HAP-1 (cell line): ENCODE measurements around the gene TMEM17.

Source experiments
- DNase-seq, 2 experiments: peaks; one replicate each; pipeline ENCODE4 v3.0.0-alpha.2; 2016 to 2020; ENCODE audit warnings: low spot score in 2 of 2
- H3K27me3 ChIP-seq: fragments of 250-450 bp; sonication (Bioruptor Pico); 2 replicates; pipeline ENCODE4 v1.5.1; 2020; ENCODE audit warnings: low read depth, mild to moderate bottlenecking, moderate library complexity
- H3K36me3 ChIP-seq: fragments of 250-450 bp; sonication (Bioruptor Pico); replicated peaks from 2 replicates; pipeline ENCODE4 v1.5.1; 2020; ENCODE audit warnings: mild to moderate bottlenecking
- H3K4me1 ChIP-seq: fragments of 250-450 bp; sonication (Bioruptor Pico); 2 replicates; pipeline ENCODE4 v1.5.1; 2020; ENCODE audit warnings: mild to moderate bottlenecking
- H3K4me3 ChIP-seq: fragments of 250-450 bp; sonication (Bioruptor Pico); 2 replicates; pipeline ENCODE4 v1.5.1; 2020; ENCODE audit warnings: mild to moderate bottlenecking, moderate library complexity
- H3K9me3 ChIP-seq: fragments of 250-450 bp; sonication (Bioruptor Pico); 2 replicates; pipeline ENCODE4 v1.5.1; 2020; ENCODE audit warnings: mild to moderate bottlenecking, moderate library complexity
- in situ Hi-C: fragments of 300-500 bp; cut with MboI; formaldehyde crosslinking; loops from 3 replicates; pipeline ENCODE4 v1.14.3; 2020; ENCODE audit warnings: low sequenced_read_pairs, inconsistent platforms, mixed read lengths

TMEM17 gene

DNA sequence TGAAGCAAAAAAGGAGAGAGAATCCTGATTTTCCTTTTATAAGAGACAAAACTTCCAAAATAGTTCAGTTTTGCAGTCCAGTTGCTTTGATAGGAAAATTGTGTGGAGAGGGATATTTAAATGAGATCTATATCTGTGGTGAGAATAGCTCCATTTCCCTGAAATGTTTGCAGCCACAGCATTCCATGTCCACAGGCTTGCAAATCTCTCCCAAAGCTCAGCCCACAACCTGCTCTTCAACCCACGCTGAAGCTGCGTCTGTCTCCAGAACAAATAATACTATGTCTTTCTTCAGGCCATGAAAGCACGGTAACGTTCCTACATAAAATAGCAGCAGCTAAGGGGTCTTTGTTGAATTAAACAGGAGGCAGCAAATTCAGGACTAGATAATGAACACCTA, 31.8 kb downstream of the TMEM17 start:
- Histone ChIP-seq H3K4me3 (no peak overlapping the region), H3K27me3 (no peaks in the 10 kb centered on the region), H3K4me1 (no peaks in the 10 kb centered on the region), H3K36me3 (no peaks in the 10 kb centered on the region), H3K9me3 (no peaks in the 10 kb centered on the region)
- DNase-seq: no peak
- in situ Hi-C loops: loop anchor here (25.0 kb wide), 1 partner anchor 563 kb away; no protein-coding TSS in a partner anchor

DNA sequence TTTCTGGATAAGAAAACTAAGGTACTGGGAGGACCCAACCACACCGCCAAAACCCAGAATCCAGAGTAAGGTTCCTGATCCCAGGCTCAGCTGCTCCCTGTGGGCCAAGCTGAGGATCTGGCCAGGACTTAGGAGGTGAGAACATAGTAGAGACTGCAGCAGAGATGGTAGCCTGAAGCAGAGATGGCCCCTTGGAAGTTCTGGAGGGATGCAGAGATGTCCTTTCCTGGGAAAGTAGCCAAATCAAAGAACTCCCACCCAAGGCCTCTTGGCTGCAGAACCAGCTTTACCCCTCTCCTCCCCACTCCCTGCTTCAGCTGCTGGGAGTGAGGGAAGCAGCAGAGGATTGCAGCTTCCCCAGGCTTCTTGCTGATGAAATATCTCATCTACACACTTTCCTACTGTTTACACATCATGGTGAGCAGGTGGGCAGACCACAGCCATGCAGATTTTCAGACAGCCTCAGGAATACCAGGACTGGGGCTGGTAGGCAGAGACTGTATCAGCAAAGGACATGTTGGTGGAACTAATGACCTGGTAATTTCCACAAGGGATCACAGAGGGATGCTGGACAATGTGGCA, 32.7 kb downstream of the TMEM17 start:
- no peak for DNase-seq
- H3K36me3 ChIP-seq: no peaks in the 10 kb centered on the region
- no peaks in the 10 kb centered on the region for H3K27me3 ChIP-seq
- no peaks in the 10 kb centered on the region for H3K9me3 ChIP-seq
- in situ Hi-C loops: loop anchor here (25.0 kb wide), 1 partner anchor 564 kb away; no protein-coding TSS in a partner anchor
- no peaks in the 10 kb centered on the region for H3K4me1 ChIP-seq
- H3K4me3 ChIP-seq: no peak overlapping the region

DNA sequence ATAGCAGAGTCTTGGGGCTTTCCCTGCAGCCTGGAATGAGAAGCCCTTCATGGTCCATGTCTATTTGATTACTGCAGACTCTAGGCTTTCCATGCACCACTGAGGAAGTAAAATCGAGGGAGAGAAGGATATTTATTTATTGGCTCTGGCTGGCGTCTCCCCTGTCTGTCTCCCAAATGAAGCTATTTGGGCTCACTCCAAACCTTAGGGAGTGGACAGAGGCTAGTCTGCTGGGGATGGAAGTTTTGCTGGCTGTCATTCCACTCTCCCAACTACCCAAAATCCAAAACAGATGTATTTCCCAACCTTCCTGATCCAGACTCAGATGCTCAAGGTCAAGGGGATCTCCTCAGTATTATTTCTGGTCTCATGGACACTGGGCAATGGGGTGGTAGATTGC, 33.7 kb downstream of the TMEM17 start:
- H3K27me3 ChIP-seq: no peaks in the 10 kb centered on the region
- no peaks in the 10 kb centered on the region for H3K4me1 ChIP-seq
- H3K4me3 ChIP-seq: no peak overlapping the region
- no peaks in the 10 kb centered on the region for H3K9me3 ChIP-seq
- no peak for DNase-seq
- in situ Hi-C loops: loop anchor here (25.0 kb wide), 1 partner anchor 565 kb away; no protein-coding TSS in a partner anchor
- H3K36me3 ChIP-seq: no peaks in the 10 kb centered on the region

DNA sequence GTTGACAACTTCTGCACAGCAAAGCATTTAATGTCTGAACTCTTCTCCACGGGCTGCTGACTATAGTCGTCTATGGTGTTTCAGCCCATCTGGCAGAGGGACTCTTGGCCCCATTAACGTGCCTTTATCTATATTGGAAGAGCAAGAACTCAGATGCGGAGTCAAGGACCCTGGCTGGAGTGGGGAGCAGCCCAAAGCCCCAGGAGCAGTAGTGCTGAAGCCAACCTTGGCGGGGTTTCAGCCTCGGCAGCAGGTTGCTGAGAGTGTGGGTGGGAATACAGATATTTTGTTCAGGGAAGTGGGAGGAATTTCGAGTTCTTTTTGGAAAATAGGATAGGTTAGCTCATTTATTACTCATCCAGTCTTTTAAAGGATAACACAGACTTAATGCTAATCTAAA, 34.2 kb downstream of the TMEM17 start:
- Histone ChIP-seq H3K36me3 (no peaks in the 10 kb centered on the region), H3K4me3 (no peak overlapping the region), H3K4me1 (no peaks in the 10 kb centered on the region), H3K9me3 (no peaks in the 10 kb centered on the region), H3K27me3 (no peaks in the 10 kb centered on the region)
- in situ Hi-C loops: loop anchor here (25.0 kb wide), 1 partner anchor 565 kb away; no protein-coding TSS in a partner anchor
- no peak for DNase-seq

DNA sequence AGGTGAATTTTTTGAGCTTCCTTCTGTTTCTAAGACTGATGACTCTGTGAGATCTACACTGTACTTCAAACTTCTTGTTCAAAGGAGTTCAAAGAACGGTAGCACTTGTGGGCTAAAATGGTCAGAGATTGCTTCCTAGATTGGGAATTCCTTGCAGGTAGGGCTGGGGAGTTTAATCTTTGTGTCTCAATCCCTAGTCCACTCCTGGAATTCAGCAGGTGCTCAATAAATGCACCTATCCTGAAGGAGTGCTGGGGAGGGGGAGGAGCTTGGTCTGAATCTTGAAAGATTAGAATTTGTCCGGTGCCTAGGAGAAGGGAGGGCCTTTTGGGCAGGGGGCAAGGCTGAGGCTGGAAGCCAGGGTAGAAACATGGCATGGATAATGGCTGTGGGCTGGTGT, 34.6 kb downstream of the TMEM17 start:
- in situ Hi-C loops: loop anchor here (25.0 kb wide), 1 partner anchor 566 kb away; no protein-coding TSS in a partner anchor
- no peaks in the 10 kb centered on the region for H3K4me1 ChIP-seq

DNA sequence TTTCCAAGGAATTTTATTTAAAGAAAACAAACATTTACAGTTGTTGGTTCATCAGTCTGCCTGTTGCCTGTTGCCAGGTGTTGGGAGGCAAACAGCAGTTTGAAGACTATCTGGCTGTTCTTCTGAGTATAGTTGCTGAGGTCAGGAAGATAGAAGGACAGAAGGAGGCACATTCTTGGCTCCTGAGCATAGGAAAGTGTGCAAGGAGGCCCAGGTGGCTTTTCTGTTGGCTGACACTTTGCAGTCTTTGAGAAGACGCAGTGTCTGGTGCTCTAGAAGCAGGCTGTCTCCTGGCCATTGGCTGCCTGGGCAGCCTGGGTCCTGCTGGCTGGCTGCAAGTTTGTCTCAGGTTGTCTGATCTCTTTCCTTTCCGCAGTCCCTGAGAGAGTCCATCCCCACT, 36.4 kb downstream of the TMEM17 start:
- peaks cover 4% of the 10 kb centered on the region for H3K4me1 ChIP-seq
- no peaks in the 10 kb centered on the region for H3K27me3 ChIP-seq
- no peaks in the 10 kb centered on the region for H3K9me3 ChIP-seq
- no peak overlapping the region for H3K4me3 ChIP-seq
- DNase-seq: no peak
- H3K36me3 ChIP-seq: no peaks in the 10 kb centered on the region
- in situ Hi-C loops: loop anchor here (25.0 kb wide), 1 partner anchor 568 kb away; no protein-coding TSS in a partner anchor

More for the DNA sequence above, 34.6 kb downstream of the TMEM17 start:
- no peak for DNase-seq
- H3K9me3 ChIP-seq: no peaks in the 10 kb centered on the region
- no peaks in the 10 kb centered on the region for H3K36me3 ChIP-seq
- H3K27me3 ChIP-seq: no peaks in the 10 kb centered on the region
- H3K4me3 ChIP-seq: no peak overlapping the region

DNA sequence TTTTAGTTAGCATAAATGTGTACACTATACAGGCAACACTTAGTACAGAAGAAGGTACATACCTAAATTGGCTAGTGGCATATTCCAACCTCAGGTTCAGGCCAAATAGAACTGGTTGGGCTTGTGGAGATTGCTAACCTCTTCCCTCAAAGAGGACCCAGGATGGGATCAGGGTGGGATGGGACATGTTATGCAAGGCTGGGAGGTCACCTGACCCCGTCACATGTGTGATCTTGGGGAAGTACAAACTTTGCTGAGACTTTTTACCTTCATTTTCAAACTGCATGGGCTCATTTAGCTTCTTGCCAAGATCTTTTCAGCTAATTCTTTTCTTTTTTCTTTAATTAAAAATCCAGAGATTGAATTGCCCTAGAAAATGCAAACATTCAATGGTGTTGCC, 36.9 kb downstream of the TMEM17 start:
- H3K27me3 ChIP-seq: no peaks in the 10 kb centered on the region
- no peaks in the 10 kb centered on the region for H3K36me3 ChIP-seq
- in situ Hi-C loops: loop anchor here (25.0 kb wide), 1 partner anchor 568 kb away; no protein-coding TSS in a partner anchor
- DNase-seq: no peak
- H3K4me3 ChIP-seq: no peak overlapping the region
- no peaks in the 10 kb centered on the region for H3K9me3 ChIP-seq
- H3K4me1 ChIP-seq: peaks cover 9% of the 10 kb centered on the region

DNA sequence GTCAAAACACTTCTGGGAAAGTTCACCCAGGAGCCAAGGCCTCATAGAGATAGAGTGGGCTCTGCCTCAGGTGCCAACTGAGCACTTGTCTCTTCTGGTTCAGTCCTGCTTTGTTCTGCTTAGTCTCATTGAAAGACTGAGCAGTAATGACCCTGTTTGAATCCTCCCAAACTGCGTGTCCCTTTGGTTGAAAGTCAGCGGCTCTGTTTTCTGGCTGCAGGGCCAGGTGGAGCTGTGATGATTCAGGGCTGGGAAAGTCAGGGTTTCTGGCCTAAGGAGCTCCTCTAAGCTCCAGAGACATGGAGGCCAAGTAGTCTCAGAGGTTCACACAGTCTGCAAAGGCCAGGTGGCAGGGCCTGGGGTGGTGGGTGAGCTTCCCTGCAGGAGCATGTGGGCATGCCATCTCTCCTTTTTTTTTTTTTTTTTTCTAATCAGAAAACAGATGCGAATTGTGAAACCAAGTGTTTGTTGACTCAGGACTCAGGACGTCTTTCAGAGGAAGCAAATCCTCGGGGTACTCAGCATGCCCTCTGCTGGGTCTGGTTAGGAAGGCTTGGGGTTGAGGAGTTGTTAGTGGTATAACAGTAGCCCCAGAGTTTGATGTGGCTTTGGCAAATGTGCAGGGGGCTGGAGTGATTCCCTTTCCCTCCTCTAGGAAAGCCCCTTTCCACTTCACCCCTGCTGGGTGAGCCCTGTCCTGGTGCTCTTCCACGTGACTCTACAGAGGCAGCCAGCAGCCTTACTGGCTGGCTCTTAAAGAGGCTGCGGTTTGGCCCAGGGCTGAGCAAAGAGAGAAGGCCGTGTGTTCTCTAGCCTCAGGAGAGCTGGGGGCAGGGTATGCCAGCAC, 38.3 kb downstream of the TMEM17 start:
- Histone ChIP-seq H3K4me1 (peaks cover 10% of the 10 kb centered on the region), H3K36me3 (no peaks in the 10 kb centered on the region), H3K9me3 (0 out of 2 replicates have a peak, but pooled peaks cover 4% of the 10 kb centered on the region), H3K27me3 (no peaks in the 10 kb centered on the region), H3K4me3 (no peak overlapping the region)
- DNase-seq: no peak
- in situ Hi-C loops: loop anchor here (25.0 kb wide), 1 partner anchor 570 kb away; no protein-coding TSS in a partner anchor

DNA sequence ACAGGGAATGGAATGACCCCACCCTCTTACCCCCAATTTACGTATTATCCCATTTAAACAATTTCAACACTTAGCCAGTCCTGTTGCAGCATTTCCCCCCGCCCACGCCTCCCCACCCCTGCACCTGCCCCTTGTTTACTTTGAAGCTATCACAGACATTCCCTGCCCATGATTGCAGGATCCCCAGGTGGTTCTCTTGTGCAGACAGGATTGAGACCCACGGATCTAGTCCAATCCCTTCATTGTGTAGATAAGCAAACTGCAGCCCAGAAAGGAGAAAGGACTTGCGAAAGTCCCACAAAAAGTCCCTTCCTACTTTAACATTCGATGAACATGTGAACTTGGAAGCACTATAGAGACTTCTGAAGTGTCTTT, 38.9 kb downstream of the TMEM17 start:
- in situ Hi-C loops: loop anchor here (25.0 kb wide), 1 partner anchor 570 kb away; no protein-coding TSS in a partner anchor
- DNase-seq: no peak
- Histone ChIP-seq H3K27me3 (no peaks in the 10 kb centered on the region), H3K4me3 (no peak overlapping the region), H3K9me3 (0 out of 2 replicates have a peak, but pooled peaks cover 4% of the 10 kb centered on the region), H3K4me1 (peaks cover 10% of the 10 kb centered on the region), H3K36me3 (no peaks in the 10 kb centered on the region)

DNA sequence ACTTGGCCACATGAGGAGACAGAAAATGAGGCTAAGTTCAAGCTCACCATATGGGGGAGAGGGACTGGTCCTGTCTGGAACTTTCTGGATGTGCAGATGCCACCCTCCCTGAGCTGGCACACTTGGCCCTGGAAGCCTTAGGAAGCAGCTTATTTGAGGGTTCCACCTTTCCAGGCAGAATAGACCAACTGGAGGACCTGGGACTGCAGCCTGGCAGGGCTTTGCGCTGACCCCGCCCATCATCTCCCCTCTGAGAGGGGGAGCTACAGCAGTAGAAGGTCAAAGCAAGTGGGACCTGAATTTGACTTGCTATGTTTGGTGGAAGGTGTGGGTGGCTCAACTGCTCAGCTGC, 39.5 kb downstream of the TMEM17 start:
- Histone ChIP-seq H3K4me1 (peaks cover 10% of the 10 kb centered on the region), H3K36me3 (no peaks in the 10 kb centered on the region), H3K4me3 (no peak overlapping the region), H3K27me3 (no peaks in the 10 kb centered on the region), H3K9me3 (0 out of 2 replicates have a peak, but pooled peaks cover 4% of the 10 kb centered on the region)
- in situ Hi-C loops: loop anchor here (25.0 kb wide), 1 partner anchor 571 kb away; no protein-coding TSS in a partner anchor
- DNase-seq: no peak

DNA sequence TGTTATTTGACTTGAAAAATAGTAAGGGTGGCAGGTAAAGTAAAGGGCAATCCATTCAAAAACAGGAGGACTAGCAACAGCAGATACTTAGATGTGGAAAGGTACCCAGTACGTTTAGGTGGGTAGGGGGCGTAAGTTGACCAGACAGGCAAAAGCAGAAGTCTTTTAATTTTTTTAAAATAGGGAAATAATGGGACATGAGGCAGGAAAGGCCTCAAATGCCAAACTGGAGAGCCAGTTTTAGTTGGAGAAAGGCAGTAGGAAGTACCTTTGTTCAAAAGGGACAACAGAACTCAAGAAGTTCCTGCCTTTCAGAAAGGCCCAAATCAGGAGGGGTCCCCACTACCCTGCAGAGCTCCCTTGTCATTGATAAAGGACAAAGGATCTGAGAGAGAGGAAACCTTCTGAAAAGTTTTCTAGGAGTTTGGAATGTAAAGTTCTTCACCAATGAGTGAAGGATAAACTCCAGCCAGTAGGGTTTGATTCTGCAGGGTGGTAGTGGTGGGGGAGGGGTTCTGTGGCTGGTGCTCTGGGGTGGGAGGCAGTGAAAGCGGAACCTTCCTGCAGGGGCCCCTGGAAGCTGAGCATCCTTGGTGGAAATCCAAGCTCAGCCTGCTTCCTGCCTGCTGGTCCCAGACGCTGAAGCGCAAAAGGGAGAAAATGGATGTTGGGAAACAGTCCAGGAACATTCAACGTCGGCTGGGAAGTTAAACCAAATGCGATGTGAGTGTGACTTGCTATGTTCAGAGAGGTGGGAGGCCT, 40.1 kb downstream of the TMEM17 start:
- in situ Hi-C loops: loop anchor here (25.0 kb wide), 1 partner anchor 571 kb away; no protein-coding TSS in a partner anchor
- H3K4me3 ChIP-seq: no peak overlapping the region
- no peaks in the 10 kb centered on the region for H3K36me3 ChIP-seq
- 0 out of 2 replicates have a peak, but pooled peaks cover 4% of the 10 kb centered on the region for H3K9me3 ChIP-seq
- peaks cover 10% of the 10 kb centered on the region for H3K4me1 ChIP-seq
- no peak for DNase-seq
- no peaks in the 10 kb centered on the region for H3K27me3 ChIP-seq

DNA sequence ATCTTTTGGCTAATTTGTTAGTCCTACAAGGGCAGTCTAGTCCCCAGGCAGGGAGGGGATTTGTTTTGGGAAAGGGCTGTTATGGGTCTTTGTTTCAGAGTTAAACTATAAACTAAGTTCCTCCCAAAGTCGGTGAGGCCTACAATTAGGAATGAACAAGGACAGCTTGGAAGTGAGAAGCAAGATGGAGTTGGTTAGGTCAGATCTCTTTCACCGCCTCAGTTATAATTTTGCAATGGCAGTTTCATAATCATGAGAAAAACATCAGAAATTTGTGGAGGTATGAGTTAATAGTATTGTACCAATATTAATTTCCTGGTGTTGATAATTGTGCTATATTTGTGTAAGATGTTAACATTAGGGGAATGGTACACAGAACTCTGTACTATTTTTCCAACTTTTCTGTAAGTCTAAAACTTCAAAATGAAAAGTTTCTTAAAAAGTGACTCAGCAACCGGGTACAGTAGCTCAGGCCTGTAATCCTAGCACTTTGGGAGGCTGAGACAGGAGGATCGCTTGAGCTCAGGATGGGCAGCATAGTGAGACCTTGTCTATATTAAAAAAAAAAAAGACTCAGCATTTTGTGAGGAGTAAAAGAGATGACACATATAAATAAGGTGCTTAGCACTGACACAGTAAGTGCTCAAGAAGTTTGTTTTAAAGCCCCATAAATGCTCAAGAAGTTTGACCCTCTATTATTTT, 40.8 kb downstream of the TMEM17 start:
- DNase-seq: no peak
- Histone ChIP-seq H3K4me3 (no peak overlapping the region), H3K9me3 (0 out of 2 replicates have a peak, but pooled peaks cover 4% of the 10 kb centered on the region), H3K36me3 (no peaks in the 10 kb centered on the region), H3K27me3 (no peaks in the 10 kb centered on the region), H3K4me1 (peaks cover 10% of the 10 kb centered on the region)
- in situ Hi-C loops: loop anchor here (25.0 kb wide), 1 partner anchor 572 kb away; no protein-coding TSS in a partner anchor
